CD8-positive, alpha-beta memory T cell (primary cell): ENCODE results near the gene ZBTB8B. TPM values are rescaled to one million over a fixed set of nuclear protein-coding genes. Genes with fewer than 3 reads are reported as not detected.

Experiments
- CTCF ChIA-PET: fragments of 350-600 bp; sonication (Branson Sonifier 250); formaldehyde crosslinking; loops from one replicate; lab custom pipeline; 2021; ENCODE audit warnings: antibody characterized with exemption; lab: Charles Lee
- POLR2A ChIA-PET: fragments of 350-600 bp; sonication (Branson Sonifier 250); formaldehyde crosslinking; loops from one replicate; lab custom pipeline; 2021; ENCODE audit warnings: antibody characterized with exemption; lab: Charles Lee
- DNase-seq, 5 donors: peaks; one replicate each; pipeline versions ENCODE4 v3.0.0 to v3.0.0-alpha.2; 2020 to 2022; ENCODE audit warnings: mixed read lengths in 1 of 5
- H3K27ac ChIP-seq: one replicate; pipeline ENCODE4 v1.7.0; 2013; ENCODE audit warnings: low read depth, mild to moderate bottlenecking, low read length, moderate library complexity
- H3K27me3 ChIP-seq: 2 replicates; pipeline ENCODE4 v1.7.0; 2013; ENCODE audit warnings: low read length, mild to moderate bottlenecking; ENCODE audit not compliant: insufficient read depth, poor library complexity, severe bottlenecking
- H3K36me3 ChIP-seq: 2 replicates; pipeline ENCODE4 v1.7.0; 2013; ENCODE audit warnings: mild to moderate bottlenecking, low read length, moderate library complexity; ENCODE audit not compliant: insufficient read depth
- H3K4me1 ChIP-seq: 2 replicates; pipeline ENCODE4 v1.7.0; 2013; ENCODE audit warnings: mild to moderate bottlenecking, low read length, moderate library complexity; ENCODE audit not compliant: insufficient read depth
- H3K4me3 ChIP-seq: 2 replicates; pipeline ENCODE4 v1.7.0; 2013; ENCODE audit warnings: mild to moderate bottlenecking, low read length
- H3K9me3 ChIP-seq: 2 replicates; pipeline ENCODE4 v1.7.0; 2013; ENCODE audit warnings: mild to moderate bottlenecking, low read length
- H3K27ac Mint-ChIP-seq, 8 donors: one replicate each; pipeline ENCODE4 v1.8.0; 2020 to 2021; ENCODE audit warnings: mixed read lengths in 8 of 8, mild to moderate bottlenecking in 6 of 8, inconsistent platforms in 3 of 8, moderate library complexity in 3 of 8
- H3K27me3 Mint-ChIP-seq, 2 donors: one replicate each; pipeline ENCODE4 v1.8.0; 2020 to 2021; ENCODE audit warnings: mixed read lengths in 2 of 2, mild to moderate bottlenecking in 1 of 2, moderate library complexity in 1 of 2
- H3K36me3 Mint-ChIP-seq, 3 donors: one replicate each; pipeline ENCODE4 v1.8.0; 2020 to 2021; ENCODE audit warnings: mixed read lengths in 3 of 3, inconsistent platforms in 1 of 3, mild to moderate bottlenecking in 1 of 3
- H3K4me1 Mint-ChIP-seq, 3 donors: one replicate each; pipeline ENCODE4 v1.8.0; 2020 to 2021; ENCODE audit warnings: mixed read lengths in 3 of 3, inconsistent platforms in 1 of 3, mild to moderate bottlenecking in 1 of 3
- H3K4me3 Mint-ChIP-seq, 7 donors: one replicate each; pipeline ENCODE4 v1.8.0; 2020 to 2021; ENCODE audit warnings: mixed read lengths in 7 of 7, mild to moderate bottlenecking in 6 of 7, moderate library complexity in 4 of 7, inconsistent platforms in 2 of 7
- H3K9me3 Mint-ChIP-seq, 5 donors: one replicate each; pipeline ENCODE4 v1.8.0; 2020 to 2022; ENCODE audit warnings: mixed read lengths in 5 of 5, mild to moderate bottlenecking in 3 of 5, moderate library complexity in 2 of 5, inconsistent platforms in 1 of 5
- polyA plus RNA-seq: library from polyadenylated mRNA; unstranded; fragments of 300-500 nt; fragmentation: Illumina TruSeq; gene quantifications from one replicate; pipeline ENCODE4 v1.2.3, GENCODE V29; 2021
- total RNA-seq, 2 experiments: library from RNA; stranded (reverse); gene quantifications; one replicate each; pipeline ENCODE4 v1.2.3, GENCODE V29; 2021

Gene ZBTB8B
- total and polyA plus RNA-seq, 3 experiments from 2014 or later = not detected

DNA sequence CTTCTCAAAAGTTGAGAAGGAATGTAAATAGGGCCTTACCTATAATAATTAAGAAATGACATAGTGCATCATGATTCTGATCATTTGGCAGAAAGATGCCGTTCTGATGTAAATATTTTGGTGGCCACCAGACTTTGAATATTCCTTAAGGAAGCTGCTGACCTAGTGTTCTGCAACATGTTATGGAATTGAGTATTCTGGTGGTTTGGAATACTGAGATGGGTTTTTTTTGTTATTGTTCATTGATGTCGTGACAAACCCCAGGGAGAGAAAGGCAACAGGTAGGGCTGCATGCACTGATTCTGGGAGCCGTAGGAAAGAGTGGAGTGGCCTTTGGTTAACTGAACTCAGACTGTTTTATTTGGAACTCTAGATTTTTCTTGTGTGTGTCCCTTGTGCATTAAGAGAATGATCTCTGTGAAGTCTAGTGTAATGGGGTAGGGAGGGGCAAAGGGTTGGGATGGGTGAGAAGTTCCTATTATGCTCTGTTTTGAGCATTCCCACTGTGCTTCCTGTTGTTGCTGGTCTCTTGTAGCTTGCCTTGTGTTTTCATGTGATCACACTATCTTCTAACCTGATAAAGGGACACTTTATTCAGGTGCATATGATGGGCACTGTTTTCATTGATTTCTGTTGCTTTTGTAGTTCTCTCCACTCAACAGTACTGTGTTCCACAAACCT lies 25.0 kb downstream of the ZBTB8B start:
- H3K27me3 Mint-ChIP-seq = peaks cover 10 to 35% of the 10 kb centered on the region in 2 donors
- DNase-seq = no peak
- Histone ChIP-seq H3K27ac (no peak overlapping the region), H3K4me3 (no peak overlapping the region), H3K27me3 (no peaks in the 10 kb centered on the region), H3K9me3 (no peaks in the 10 kb centered on the region), H3K36me3 (no peaks in the 10 kb centered on the region), H3K4me1 (no peaks in the 10 kb centered on the region)
- H3K27ac Mint-ChIP-seq = peak overlapping the region in 1 of 8 donors; percentile 52
- ChIA-PET CTCF (no interaction called here), POLR2A (no interaction called here)
- no peak overlapping the region for H3K4me3 Mint-ChIP-seq
- H3K4me1 Mint-ChIP-seq = no peaks in the 10 kb centered on the region
- H3K36me3 Mint-ChIP-seq = no peaks in the 10 kb centered on the region
- H3K9me3 Mint-ChIP-seq = no peaks in the 10 kb centered on the region

DNA sequence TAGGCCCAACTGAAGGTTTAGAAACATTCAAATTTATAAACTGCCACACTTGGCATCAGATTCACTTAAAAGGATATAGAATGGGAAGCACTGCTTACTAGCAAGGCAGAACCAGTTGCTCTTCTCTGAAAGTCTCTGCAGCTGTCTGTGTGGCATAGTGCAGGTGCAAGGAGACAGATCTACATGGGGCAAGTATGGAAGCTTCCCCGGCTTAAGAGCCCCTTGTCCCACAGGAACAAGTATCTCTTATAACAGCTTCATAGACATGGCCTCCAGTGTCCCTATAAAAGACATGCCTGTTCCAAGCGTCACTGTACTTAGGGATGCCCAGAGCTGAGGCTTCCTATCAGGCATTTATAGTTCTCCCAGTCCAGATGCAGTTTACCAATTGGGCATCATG lies 26.5 kb downstream of the ZBTB8B start:
- Mint-ChIP-seq H3K4me3 (no peak overlapping the region), H3K9me3 (no peaks in the 10 kb centered on the region), H3K4me1 (no peaks in the 10 kb centered on the region), H3K27me3 (peaks cover 13 to 33% of the 10 kb centered on the region in 2 donors), H3K36me3 (no peaks in the 10 kb centered on the region), H3K27ac (no peak overlapping the region)
- H3K27ac ChIP-seq = no peak overlapping the region
- no peaks in the 10 kb centered on the region for H3K36me3 ChIP-seq
- no peaks in the 10 kb centered on the region for H3K9me3 ChIP-seq
- no peak overlapping the region for H3K4me3 ChIP-seq
- ChIA-PET POLR2A (no interaction called here), CTCF (no interaction called here)
- DNase-seq = no peak
- no peaks in the 10 kb centered on the region for H3K27me3 ChIP-seq
- H3K4me1 ChIP-seq = no peaks in the 10 kb centered on the region

DNA sequence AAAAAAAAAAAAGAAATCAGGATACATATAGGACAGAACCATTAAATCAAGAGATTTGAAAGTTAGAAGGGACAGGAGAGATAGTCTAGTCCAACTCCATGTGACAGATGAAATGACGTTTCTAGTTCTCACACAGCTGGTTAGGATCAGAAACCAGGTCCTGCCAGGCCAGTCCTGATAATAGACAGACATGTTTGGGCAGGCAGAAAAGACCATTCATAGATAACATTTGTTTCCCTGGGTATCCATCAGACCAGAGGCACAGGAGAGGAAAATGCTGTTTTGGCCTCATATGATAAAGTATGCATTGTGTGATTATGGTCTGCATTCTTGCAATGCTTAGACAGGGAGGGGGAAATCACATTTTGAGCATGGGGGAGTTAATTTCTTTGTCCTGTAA lies 29.3 kb downstream of the ZBTB8B start:
- Mint-ChIP-seq H3K9me3 (no peaks in the 10 kb centered on the region), H3K27ac (no peak overlapping the region), H3K27me3 (peaks cover 23 to 39% of the 10 kb centered on the region in 2 donors), H3K4me3 (no peak overlapping the region), H3K36me3 (no peaks in the 10 kb centered on the region), H3K4me1 (peaks cover 0 to under 1% (median 0%) of the 10 kb centered on the region in 3 donors)
- Histone ChIP-seq H3K4me3 (no peak overlapping the region), H3K4me1 (no peaks in the 10 kb centered on the region), H3K9me3 (no peaks in the 10 kb centered on the region), H3K27ac (no peak overlapping the region), H3K36me3 (no peaks in the 10 kb centered on the region), H3K27me3 (peaks cover 9% of the 10 kb centered on the region)
- POLR2A ChIA-PET = no interaction called here
- no peak for DNase-seq
- CTCF ChIA-PET = no interaction called here

DNA sequence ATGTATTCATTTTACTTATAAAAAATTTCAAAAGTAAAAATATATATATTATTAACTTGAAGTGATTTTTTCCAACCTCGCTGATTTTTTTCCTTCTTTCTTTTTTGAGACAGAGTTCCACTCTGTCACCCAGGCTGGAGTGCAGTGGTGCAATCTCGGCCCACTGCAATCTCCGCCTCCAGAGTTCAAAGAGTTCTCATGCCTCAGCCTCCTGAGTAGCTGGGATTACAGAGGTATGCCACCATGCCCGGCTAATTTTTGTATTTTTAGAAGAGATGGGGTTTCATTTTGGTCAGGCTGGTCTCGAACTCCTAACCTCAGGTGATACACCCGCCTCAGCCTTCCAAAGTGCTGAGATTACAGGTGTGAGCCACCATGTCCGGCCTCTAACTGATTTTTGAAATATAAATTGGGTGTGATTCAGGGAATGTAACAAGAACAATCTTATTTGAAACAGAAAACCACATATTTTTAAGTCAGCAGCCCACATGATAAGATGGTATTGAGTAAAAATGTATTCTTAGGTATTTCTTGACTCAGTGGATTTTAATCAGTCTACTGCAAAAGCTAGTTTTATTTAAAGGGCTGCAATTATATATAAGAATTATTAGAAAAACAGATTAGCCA lies 30.0 kb downstream of the ZBTB8B start:
- H3K4me1 Mint-ChIP-seq = peaks cover 0 to 3% (median under 1%) of the 10 kb centered on the region in 3 donors
- Histone ChIP-seq H3K27ac (no peak overlapping the region), H3K27me3 (peaks cover 9% of the 10 kb centered on the region), H3K4me3 (no peak overlapping the region), H3K36me3 (no peaks in the 10 kb centered on the region), H3K9me3 (no peaks in the 10 kb centered on the region), H3K4me1 (no peaks in the 10 kb centered on the region)
- no peak for DNase-seq
- no peak overlapping the region for H3K27ac Mint-ChIP-seq
- ChIA-PET CTCF (no interaction called here), POLR2A (interaction anchor here (0.6 kb wide), 1 partner anchor 24 kb away, joined by 10 read pairs; no protein-coding TSS in a partner anchor)
- no peaks in the 10 kb centered on the region for H3K36me3 Mint-ChIP-seq
- H3K4me3 Mint-ChIP-seq = no peak overlapping the region
- peaks cover 27 to 43% of the 10 kb centered on the region in 2 donors for H3K27me3 Mint-ChIP-seq
- H3K9me3 Mint-ChIP-seq = no peaks in the 10 kb centered on the region

DNA sequence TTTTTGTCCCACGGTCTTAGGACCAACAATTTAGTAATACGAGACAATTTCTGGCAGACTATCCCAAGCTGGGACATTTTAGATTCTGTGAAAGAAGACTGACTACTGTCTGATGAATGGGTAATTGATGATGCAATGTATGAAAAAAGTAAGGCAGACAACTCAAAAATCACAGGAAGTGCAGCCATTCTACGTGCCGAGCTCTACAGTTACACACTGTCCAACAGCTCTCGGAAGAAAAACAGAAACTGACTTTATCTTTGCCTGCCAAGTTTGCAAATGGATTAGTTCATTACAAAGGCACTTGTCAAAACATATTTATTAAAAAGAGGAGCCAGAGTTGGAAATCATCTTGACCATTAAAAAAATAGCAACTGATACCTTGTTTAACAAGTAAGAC lies 31.3 kb downstream of the ZBTB8B start:
- no peaks in the 10 kb centered on the region for H3K9me3 Mint-ChIP-seq
- Histone ChIP-seq H3K4me3 (no peak overlapping the region), H3K27me3 (peaks cover 9% of the 10 kb centered on the region), H3K9me3 (no peaks in the 10 kb centered on the region), H3K27ac (no peak overlapping the region), H3K36me3 (no peaks in the 10 kb centered on the region), H3K4me1 (no peaks in the 10 kb centered on the region)
- CTCF ChIA-PET = no interaction called here
- no peaks in the 10 kb centered on the region for H3K36me3 Mint-ChIP-seq
- POLR2A ChIA-PET = no interaction called here
- no peak for DNase-seq
- peaks cover 31 to 45% of the 10 kb centered on the region in 2 donors for H3K27me3 Mint-ChIP-seq
- H3K27ac Mint-ChIP-seq = peak overlapping the region in 1 of 8 donors; percentile 11
- H3K4me3 Mint-ChIP-seq = no peak overlapping the region
- H3K4me1 Mint-ChIP-seq = peaks cover 3 to 10% (median 4%) of the 10 kb centered on the region in 3 donors

DNA sequence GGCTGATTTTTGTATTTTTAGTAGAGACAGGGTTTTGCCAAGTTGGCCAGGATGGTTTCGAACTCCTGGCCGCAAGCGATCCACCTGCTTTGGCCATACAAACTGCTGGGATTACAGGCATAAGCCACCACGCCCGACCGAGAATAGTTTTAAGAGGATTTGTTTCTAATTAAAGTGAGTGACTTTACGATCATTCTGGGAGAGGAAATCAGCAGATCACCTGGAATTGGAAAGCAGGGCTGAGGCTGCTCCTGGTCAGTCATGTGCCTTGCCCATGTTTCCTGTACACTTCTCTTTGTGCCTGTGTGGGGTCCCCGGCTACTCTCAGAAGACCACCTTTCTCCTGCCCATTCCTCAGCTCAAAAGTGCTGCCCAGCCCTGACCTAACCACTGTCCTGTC lies 33.9 kb downstream of the ZBTB8B start:
- H3K27ac Mint-ChIP-seq = peak overlapping the region in 1 of 8 donors; percentile 19
- no peaks in the 10 kb centered on the region for H3K9me3 Mint-ChIP-seq
- no peaks in the 10 kb centered on the region for H3K4me1 ChIP-seq
- peaks cover 4 to 10% (median 4%) of the 10 kb centered on the region in 3 donors for H3K4me1 Mint-ChIP-seq
- no peak overlapping the region for H3K4me3 ChIP-seq
- CTCF ChIA-PET = interaction anchor here (1.2 kb wide), 1 partner anchor 8 kb away, joined by 3 read pairs; no protein-coding TSS in a partner anchor
- peaks cover 39 to 55% of the 10 kb centered on the region in 2 donors for H3K27me3 Mint-ChIP-seq
- peak overlapping the region in 4 of 7 donors; percentile 37 to 62 (median 52) for H3K4me3 Mint-ChIP-seq
- DNase-seq = no peak
- no peaks in the 10 kb centered on the region for H3K36me3 ChIP-seq
- H3K27me3 ChIP-seq = peaks cover 9% of the 10 kb centered on the region
- H3K27ac ChIP-seq = no peak overlapping the region
- no peaks in the 10 kb centered on the region for H3K36me3 Mint-ChIP-seq
- no peaks in the 10 kb centered on the region for H3K9me3 ChIP-seq
- POLR2A ChIA-PET = no interaction called here

DNA sequence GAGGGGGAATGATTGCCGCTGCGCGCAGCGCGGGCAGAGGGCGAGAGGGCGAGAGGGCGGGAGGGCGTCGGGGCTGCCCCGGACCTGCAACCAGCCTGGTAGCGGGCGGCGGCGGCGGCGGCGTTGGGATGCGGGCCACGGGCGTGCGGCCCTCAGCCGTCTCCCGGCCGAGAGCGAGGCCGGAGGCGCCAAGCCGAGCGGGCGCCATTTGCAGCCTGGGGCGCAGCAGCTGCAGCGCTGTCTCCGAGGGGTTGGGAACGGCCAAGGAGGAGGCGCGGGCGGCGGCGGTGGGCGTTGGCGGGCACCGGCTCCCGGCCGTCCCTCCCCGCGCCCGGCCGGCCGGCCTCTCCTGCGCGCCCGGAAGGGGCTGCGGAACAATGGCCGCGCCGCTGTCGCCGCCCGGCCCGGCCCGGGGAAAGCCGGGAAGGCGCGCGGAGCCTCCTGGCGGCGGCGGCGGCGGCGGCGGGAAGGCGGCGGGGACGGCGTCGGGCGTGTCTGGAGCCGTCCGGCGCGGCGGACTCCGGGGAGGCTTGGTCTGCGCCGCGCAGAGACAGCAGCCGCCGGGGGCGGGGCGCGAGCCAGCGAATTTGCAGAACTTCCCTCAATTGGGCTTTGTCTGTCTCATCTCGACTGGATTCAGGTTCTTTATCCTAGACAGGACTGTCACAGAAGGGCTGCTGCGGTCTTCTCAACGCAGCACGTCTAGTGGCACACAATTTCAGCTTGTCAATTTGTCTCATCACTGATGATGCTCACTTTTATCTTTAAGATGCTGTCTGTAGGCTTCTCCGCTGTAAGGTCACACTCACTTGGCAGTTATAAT lies 35.7 kb downstream of the ZBTB8B start:
- peak overlapping the region; percentile 68 to 93 (median 80) for H3K4me3 Mint-ChIP-seq

More for the DNA sequence above, 35.7 kb downstream of the ZBTB8B start:
- DNase-seq = no peak
- Mint-ChIP-seq H3K4me1 (peaks cover 4 to 10% (median 4%) of the 10 kb centered on the region in 3 donors), H3K27me3 (peaks cover 48 to 58% of the 10 kb centered on the region in 2 donors), H3K9me3 (no peaks in the 10 kb centered on the region), H3K27ac (no peak overlapping the region), H3K36me3 (no peaks in the 10 kb centered on the region)
- Histone ChIP-seq H3K4me1 (no peaks in the 10 kb centered on the region), H3K27ac (no peak overlapping the region), H3K27me3 (peaks cover 9% of the 10 kb centered on the region), H3K4me3 (no peak overlapping the region), H3K36me3 (no peaks in the 10 kb centered on the region), H3K9me3 (no peaks in the 10 kb centered on the region)
- ChIA-PET CTCF (interaction anchor here (1.1 kb wide), 1 partner anchor 20 kb away, joined by 5 read pairs; no protein-coding TSS in a partner anchor), POLR2A (no interaction called here)
